Chondrocyte (in vitro differentiated cells): ENCODE measurements around the gene CD9. TPM values are rescaled to one million over a fixed set of nuclear protein-coding genes. Genes with fewer than 3 reads are reported as not detected.

Experiments
- DNase-seq: peaks from one replicate; pipeline ENCODE4 v3.0.0; 2021; ENCODE audit warnings: mixed read lengths, low spot score
- H3K27ac Mint-ChIP-seq: one replicate; pipeline ENCODE4 v1.8.0; 2021; ENCODE audit warnings: mild to moderate bottlenecking, moderate library complexity, mixed read lengths; ENCODE audit not compliant: unreplicated experiment
- H3K27me3 Mint-ChIP-seq: 2 replicates; pipeline ENCODE4 v1.8.0; 2021; ENCODE audit warnings: low read depth, mixed read lengths
- H3K36me3 Mint-ChIP-seq: 2 replicates; pipeline ENCODE4 v1.8.0; 2021; ENCODE audit warnings: low read depth, mixed read lengths
- H3K4me1 Mint-ChIP-seq: 2 replicates; pipeline ENCODE4 v1.8.0; 2021; ENCODE audit warnings: low read depth, mild to moderate bottlenecking, mixed read lengths
- H3K4me3 Mint-ChIP-seq: one replicate; pipeline ENCODE4 v1.8.0; 2021; ENCODE audit warnings: mild to moderate bottlenecking, moderate library complexity, mixed read lengths; ENCODE audit not compliant: unreplicated experiment
- H3K9me3 Mint-ChIP-seq: 2 replicates; pipeline ENCODE4 v1.8.0; 2021; ENCODE audit warnings: low read depth, mixed read lengths
- CTCF ChIP-seq: fragments of 200-600 bp; sonication (generic); IDR thresholded peaks from 2 replicates; pipeline ENCODE4 v1.5.0; 2021; ENCODE audit warnings: antibody characterized with exemption, mild to moderate bottlenecking, moderate library complexity
- total RNA-seq: library from RNA; stranded (reverse); gene quantifications from 3 replicates; pipeline ENCODE4 v1.2.1, GENCODE V29; 2021

The CD9 gene
- total RNA-seq, 1 donor from 2014 or later, result 60.7 TPM

GRCh38 chr12:6178981-6179761 is 21.0 kb upstream of the CD9 start:
- no peak for DNase-seq
- peak; percentile 59 for TF ChIP-seq CTCF
- Mint-ChIP-seq H3K27ac (peak overlapping the region; percentile 84), H3K4me3 (no peak overlapping the region), H3K36me3 (no peaks in the 10 kb centered on the region), H3K4me1 (peaks cover 6% of the 10 kb centered on the region), H3K27me3 (no peaks in the 10 kb centered on the region), H3K9me3 (no peaks in the 10 kb centered on the region)

GRCh38 chr12:6180268-6181051 is 19.7 kb upstream of the CD9 start:
- H3K9me3 Mint-ChIP-seq, result no peaks in the 10 kb centered on the region
- DNase-seq, result no peak
- no peak for TF ChIP-seq CTCF
- H3K4me3 Mint-ChIP-seq, result no peak overlapping the region
- H3K27ac Mint-ChIP-seq, result no peak overlapping the region
- no peaks in the 10 kb centered on the region for H3K27me3 Mint-ChIP-seq
- peaks cover 6% of the 10 kb centered on the region for H3K4me1 Mint-ChIP-seq
- H3K36me3 Mint-ChIP-seq, result no peaks in the 10 kb centered on the region

- Mint-ChIP-seq H3K9me3 (no peaks in the 10 kb centered on the region), H3K27me3 (no peaks in the 10 kb centered on the region), H3K27ac (no peak overlapping the region), H3K4me1 (peaks cover 6% of the 10 kb centered on the region), H3K4me3 (no peak overlapping the region), H3K36me3 (no peaks in the 10 kb centered on the region)
- no peak for TF ChIP-seq CTCF
- DNase-seq, result no peak
Observed at GRCh38 chr12:6181166-6181565, 19.0 kb upstream of the CD9 start.

GRCh38 chr12:6181583-6182278 is 18.5 kb upstream of the CD9 start:
- peak; percentile 12 for TF ChIP-seq CTCF
- Mint-ChIP-seq H3K9me3 (no peaks in the 10 kb centered on the region), H3K36me3 (no peaks in the 10 kb centered on the region), H3K4me3 (peak overlapping the region; percentile 53), H3K27me3 (no peaks in the 10 kb centered on the region), H3K27ac (no peak overlapping the region), H3K4me1 (peaks cover 6% of the 10 kb centered on the region)
- no peak for DNase-seq

- H3K9me3 Mint-ChIP-seq, result no peaks in the 10 kb centered on the region
- DNase-seq, result no peak
- H3K4me3 Mint-ChIP-seq, result peak overlapping the region; percentile 53
- H3K27ac Mint-ChIP-seq, result no peak overlapping the region
- no peaks in the 10 kb centered on the region for H3K36me3 Mint-ChIP-seq
- no peaks in the 10 kb centered on the region for H3K27me3 Mint-ChIP-seq
- no peak for TF ChIP-seq CTCF
- H3K4me1 Mint-ChIP-seq, result peaks cover 10% of the 10 kb centered on the region
Observed at GRCh38 chr12:6182279-6182898, 17.8 kb upstream of the CD9 start.
